LNCaP clone FGC (cell line): ENCODE data around the gene PTPRD.
A peak's percentile ranks its signal among the peaks of the same experiment; 100 is the strongest.
"Not testable (repeated sequence)": the region's sequence is repeated elsewhere in the genome, so short reads cannot be mapped to it uniquely, and the experiment has no call there.

Source experiments
- DNase-seq: peaks from one replicate; pipeline ENCODE4 v3.0.0-alpha.2; 2011; ENCODE audit warnings: low read depth
- H3K4me3 ChIP-seq: 2 replicates; pipeline ENCODE4 v1.5.1; 2011; ENCODE audit warnings: mild to moderate bottlenecking, low read depth, low read length, control low read depth
- CTCF ChIP-seq: IDR thresholded peaks from 2 replicates; pipeline ENCODE4 v1.5.1; 2012; ENCODE audit warnings: mild to moderate bottlenecking; ENCODE audit not compliant: control insufficient read depth, insufficient read depth; ENCODE audit errors: extremely low read depth

Gene PTPRD

GRCh38 chr9:9942764-9943424 lies 669.9 kb downstream of the PTPRD start:
- peak; percentile 88 for TF ChIP-seq CTCF
- peak; percentile 6 for DNase-seq
- H3K4me3 ChIP-seq = no peak overlapping the region

GRCh38 chr9:9938432-9938831 lies 674.4 kb downstream of the PTPRD start:
- DNase-seq = no peak
- no peak for TF ChIP-seq CTCF
- H3K4me3 ChIP-seq = no peak overlapping the region

- not testable (repeated sequence) for DNase-seq, H3K4me3 ChIP-seq
These were observed 681.3 kb downstream of the PTPRD start for GRCh38 chr9:9931464-9931863.

GRCh38 chr9:9924376-9924775 lies 688.4 kb downstream of the PTPRD start:
- no peak overlapping the region for H3K4me3 ChIP-seq
- DNase-seq = no peak
- no peak for TF ChIP-seq CTCF

- DNase-seq = no peak
- H3K4me3 ChIP-seq = no peak overlapping the region
- TF ChIP-seq CTCF = no peak
These were observed 691.0 kb downstream of the PTPRD start for GRCh38 chr9:9921805-9922204.

- no peak for DNase-seq
These were observed 692.3 kb downstream of the PTPRD start for GRCh38 chr9:9920425-9921060.

More at GRCh38 chr9:9920425-9921060, 692.3 kb downstream of the PTPRD start:
- no peak overlapping the region for H3K4me3 ChIP-seq
- TF ChIP-seq CTCF = no peak
